Rectal smooth muscle tissue (tissue), 1 donor: ENCODE measurements around the gene CEBPZ.
A peak's percentile ranks its signal among the peaks of the same experiment; 100 is the strongest.

Experiments used
- H3K27ac ChIP-seq: one replicate; pipeline ENCODE4 v1.7.0; 2013; ENCODE audit warnings: low read depth, low read length, inconsistent platforms
- H3K27me3 ChIP-seq: one replicate; pipeline ENCODE4 v1.7.0; 2013; ENCODE audit warnings: low read length; ENCODE audit not compliant: control insufficient read depth, insufficient read depth
- H3K36me3 ChIP-seq: one replicate; pipeline ENCODE4 v1.7.0; 2013; ENCODE audit warnings: low read length; ENCODE audit not compliant: control insufficient read depth, insufficient read depth
- H3K4me1 ChIP-seq: one replicate; pipeline ENCODE4 v1.7.0; 2013; ENCODE audit warnings: low read length; ENCODE audit not compliant: control insufficient read depth, insufficient read depth
- H3K4me3 ChIP-seq: one replicate; pipeline ENCODE4 v1.7.0; 2013; ENCODE audit warnings: low read length
- H3K9ac ChIP-seq: one replicate; pipeline ENCODE4 v1.7.0; 2013; ENCODE audit warnings: low read length

CEBPZ gene

GRCh38 chr2:37231241-37232130 is at the start of gene CEBPZ, which contains the start of gene NDUFAF7:
CEBPZ (minus strand) TSS chr2:37231596; CDS start chr2:37231567, 29 bp downstream.
NDUFAF7 (plus strand) TSS chr2:37231658; CDS start chr2:37231706, 48 bp downstream.
- Histone ChIP-seq H3K27me3 (no peaks in the 10 kb centered on the region), H3K36me3 (peaks cover 14% of the 10 kb centered on the region), H3K9ac (peak within 1 kb of the TSS; percentile 95), H3K4me3 (peak within 1 kb of the TSS; percentile 84), H3K4me1 (peaks cover 15% of the 10 kb centered on the region), H3K27ac (peak within 1 kb of the TSS; percentile 94)

GRCh38 chr2:37276291-37276690 is 44.9 kb upstream of the CEBPZ start:
- Histone ChIP-seq H3K9ac (no peak overlapping the region), H3K27me3 (no peaks in the 10 kb centered on the region), H3K4me1 (peaks cover 11% of the 10 kb centered on the region), H3K36me3 (peaks cover 12% of the 10 kb centered on the region), H3K27ac (no peak overlapping the region), H3K4me3 (no peak overlapping the region)

GRCh38 chr2:37274359-37274965 is 43.1 kb upstream of the CEBPZ start:
- Histone ChIP-seq H3K27ac (peak overlapping the region; percentile 50), H3K4me1 (peaks cover 11% of the 10 kb centered on the region), H3K9ac (no peak overlapping the region), H3K4me3 (no peak overlapping the region), H3K36me3 (peaks cover 13% of the 10 kb centered on the region), H3K27me3 (no peaks in the 10 kb centered on the region)

- no peaks in the 10 kb centered on the region for H3K27me3 ChIP-seq
- H3K4me3 ChIP-seq = no peak overlapping the region
- no peak overlapping the region for H3K27ac ChIP-seq
- peaks cover 11% of the 10 kb centered on the region for H3K4me1 ChIP-seq
- peaks cover 13% of the 10 kb centered on the region for H3K36me3 ChIP-seq
- no peak overlapping the region for H3K9ac ChIP-seq
Observed at GRCh38 chr2:37271376-37272067, 40.1 kb upstream of the CEBPZ start.

- Histone ChIP-seq H3K9ac (no peak overlapping the region), H3K27ac (no peak overlapping the region), H3K4me3 (no peak overlapping the region), H3K27me3 (no peaks in the 10 kb centered on the region), H3K4me1 (peaks cover under 1% of the 10 kb centered on the region), H3K36me3 (peaks cover 12% of the 10 kb centered on the region)
Observed at GRCh38 chr2:37268111-37268510, 36.7 kb upstream of the CEBPZ start.

- H3K9ac ChIP-seq = no peak overlapping the region
- no peaks in the 10 kb centered on the region for H3K27me3 ChIP-seq
- H3K36me3 ChIP-seq = peaks cover 12% of the 10 kb centered on the region
- H3K4me1 ChIP-seq = no peaks in the 10 kb centered on the region
- no peak overlapping the region for H3K4me3 ChIP-seq
- H3K27ac ChIP-seq = no peak overlapping the region
Observed at GRCh38 chr2:37267685-37268084, 36.3 kb upstream of the CEBPZ start.

- Histone ChIP-seq H3K9ac (no peak overlapping the region), H3K36me3 (peaks cover 8% of the 10 kb centered on the region)
Observed at GRCh38 chr2:37263839-37264238, 32.4 kb upstream of the CEBPZ start.

GRCh38 chr2:37262522-37262921 is 31.1 kb upstream of the CEBPZ start:
- Histone ChIP-seq H3K4me1 (no peaks in the 10 kb centered on the region), H3K4me3 (no peak overlapping the region), H3K27me3 (no peaks in the 10 kb centered on the region), H3K9ac (no peak overlapping the region), H3K36me3 (peaks cover 8% of the 10 kb centered on the region), H3K27ac (no peak overlapping the region)

More at GRCh38 chr2:37263839-37264238, 32.4 kb upstream of the CEBPZ start:
- Histone ChIP-seq H3K4me3 (no peak overlapping the region), H3K27me3 (no peaks in the 10 kb centered on the region), H3K4me1 (no peaks in the 10 kb centered on the region), H3K27ac (no peak overlapping the region)

GRCh38 chr2:37250869-37251740 is 19.7 kb upstream of the CEBPZ start:
- Histone ChIP-seq H3K27ac (no peak overlapping the region), H3K9ac (no peak overlapping the region), H3K36me3 (peaks cover 19% of the 10 kb centered on the region), H3K4me3 (no peak overlapping the region), H3K27me3 (no peaks in the 10 kb centered on the region), H3K4me1 (no peaks in the 10 kb centered on the region)

- no peak overlapping the region for H3K9ac ChIP-seq
- no peaks in the 10 kb centered on the region for H3K27me3 ChIP-seq
- H3K27ac ChIP-seq = no peak overlapping the region
- peaks cover 17% of the 10 kb centered on the region for H3K36me3 ChIP-seq
- H3K4me3 ChIP-seq = no peak overlapping the region
- H3K4me1 ChIP-seq = no peaks in the 10 kb centered on the region
Observed at GRCh38 chr2:37246205-37246604, 14.8 kb upstream of the CEBPZ start.

- Histone ChIP-seq H3K27me3 (no peaks in the 10 kb centered on the region), H3K4me1 (no peaks in the 10 kb centered on the region), H3K4me3 (no peak overlapping the region), H3K9ac (no peak overlapping the region), H3K36me3 (peaks cover 17% of the 10 kb centered on the region), H3K27ac (no peak overlapping the region)
Observed at GRCh38 chr2:37244755-37245154, 13.4 kb upstream of the CEBPZ start.
